Neuronal stem cell (in vitro differentiated cells): ENCODE results near the gene ENPP4.
A peak's percentile ranks its signal among the peaks of the same experiment; 100 is the strongest.

Experiments used
- DNase-seq: peaks from one replicate; pipeline ENCODE4 v3.0.0-alpha.2; 2013; ENCODE audit warnings: low spot score
- H2AFZ ChIP-seq: one replicate; pipeline ENCODE4 v1.6.1; 2013; ENCODE audit warnings: mild to moderate bottlenecking, low read length, inconsistent platforms
- H2AK5ac ChIP-seq: 2 replicates; pipeline ENCODE4 v1.6.1; 2013; ENCODE audit warnings: low read depth, mild to moderate bottlenecking, inconsistent platforms, low read length, moderate library complexity, mixed read lengths
- H2BK120ac ChIP-seq: 2 replicates; pipeline ENCODE4 v1.6.1; 2013; ENCODE audit warnings: low read depth, mild to moderate bottlenecking, inconsistent platforms, low read length, moderate library complexity, mixed read lengths
- H2BK12ac ChIP-seq: one replicate; pipeline ENCODE4 v1.6.1; 2013; ENCODE audit warnings: low read length, inconsistent platforms
- H2BK15ac ChIP-seq: 2 replicates; pipeline ENCODE4 v1.6.1; 2013; ENCODE audit warnings: mild to moderate bottlenecking, low read length, inconsistent platforms, mixed read lengths
- H2BK5ac ChIP-seq: one replicate; pipeline ENCODE4 v1.6.1; 2013; ENCODE audit warnings: inconsistent platforms, mild to moderate bottlenecking, low read length, moderate library complexity
- H3K14ac ChIP-seq: one replicate; pipeline ENCODE4 v1.6.1; 2013; ENCODE audit warnings: low read length, inconsistent platforms
- H3K18ac ChIP-seq: 2 replicates; pipeline ENCODE4 v1.6.1; 2013; ENCODE audit warnings: low read length, inconsistent platforms
- H3K23ac ChIP-seq: 2 replicates; pipeline ENCODE4 v1.6.1; 2013; ENCODE audit warnings: low read depth, mild to moderate bottlenecking, mixed read lengths, low read length, inconsistent platforms; ENCODE audit not compliant: poor library complexity
- H3K27ac ChIP-seq: replicated peaks from 3 replicates; pipeline ENCODE4 v1.5.1; 2013; ENCODE audit warnings: low read length, inconsistent platforms
- H3K27me3 ChIP-seq, 3 experiments: 2 replicates each; pipeline ENCODE4 v1.6.1; 2013; ENCODE audit warnings: low read length in 3 of 3, mild to moderate bottlenecking in 2 of 3, inconsistent platforms in 1 of 3, low read depth in 1 of 3, mixed read lengths in 1 of 3, moderate library complexity in 1 of 3; ENCODE audit not compliant: control insufficient read depth in 3 of 3, insufficient read depth in 3 of 3
- H3K36me3 ChIP-seq, 2 donors: replicated peaks in 1 of 2; 2 replicates each; pipeline ENCODE4 v1.6.1; 2013; ENCODE audit warnings: low read length in 2 of 2; ENCODE audit not compliant: control insufficient read depth in 2 of 2, insufficient read depth in 2 of 2
- H3K4ac ChIP-seq: 2 replicates; pipeline ENCODE4 v1.6.1; 2013; ENCODE audit warnings: inconsistent platforms, mild to moderate bottlenecking, low read length, moderate library complexity
- H3K4me1 ChIP-seq, 2 donors: 1 replicate in 1 of 2; 2 replicates in 1 of 2; pipeline ENCODE4 v1.6.1; 2013; ENCODE audit warnings: low read length in 2 of 2, low read depth in 1 of 2; ENCODE audit not compliant: control insufficient read depth in 2 of 2, insufficient read depth in 1 of 2
- H3K4me2 ChIP-seq: one replicate; pipeline ENCODE4 v1.6.1; 2013; ENCODE audit warnings: mild to moderate bottlenecking, low read length, inconsistent platforms; ENCODE audit not compliant: insufficient read depth, poor library complexity, severe bottlenecking
- H3K4me3 ChIP-seq, 2 donors: 2 replicates each; pipeline ENCODE4 v1.5.1; 2013; ENCODE audit warnings: low read length in 2 of 2, mild to moderate bottlenecking in 2 of 2, inconsistent platforms in 1 of 2, moderate library complexity in 1 of 2
- H3K79me1 ChIP-seq: one replicate; pipeline ENCODE4 v1.6.1; 2013; ENCODE audit warnings: low read depth, mild to moderate bottlenecking, inconsistent platforms, low read length, moderate library complexity
- H3K9ac ChIP-seq: one replicate; pipeline ENCODE4 v1.6.1; 2013; ENCODE audit warnings: mild to moderate bottlenecking, low read depth, low read length, inconsistent platforms; ENCODE audit not compliant: poor library complexity
- H3K9me3 ChIP-seq, 2 donors: replicated peaks in 1 of 2; 2 replicates each; pipeline versions ENCODE3 to v1.6.1; 2013; ENCODE audit warnings: low read length in 2 of 2, mild to moderate bottlenecking in 2 of 2, inconsistent platforms in 1 of 2, low read depth in 1 of 2, mixed read lengths in 1 of 2, moderate library complexity in 1 of 2; ENCODE audit not compliant: control insufficient read depth in 2 of 2, insufficient read depth in 1 of 2
- H4K8ac ChIP-seq: one replicate; pipeline ENCODE4 v1.6.1; 2013; ENCODE audit warnings: low read depth, mild to moderate bottlenecking, inconsistent platforms, low read length, moderate library complexity
- H4K91ac ChIP-seq: one replicate; pipeline ENCODE4 v1.6.1; 2013; ENCODE audit warnings: low read length, low read depth, mild to moderate bottlenecking, inconsistent platforms; ENCODE audit not compliant: poor library complexity
- WGBS, 2 donors: extraction: QIAGEN DNeasy Blood & Tissue Kit; methylation state at CpG; one replicate each; pipeline ENCODE4 v1.1.7; 2013; ENCODE audit warnings: missing lambda C conversion rate in 2 of 2, mixed read lengths in 1 of 2; ENCODE audit not compliant: insufficient read length in 2 of 2, insufficient replicate concordance in 1 of 2; ENCODE audit errors: extremely low coverage in 2 of 2; 5-methylcytosine and 5-hydroxymethylcytosine counted together

The ENPP4 gene

GRCh38 chr6:46090115-46091079, 39.4 kb upstream of the ENPP4 start:
- Histone ChIP-seq H3K4me3 (no peak overlapping the region), H3K27ac (no peak overlapping the region), H2AK5ac (no peak overlapping the region), H2AFZ (no peak overlapping the region), H2BK15ac (no peak overlapping the region), H3K14ac (no peak overlapping the region), H3K4ac (no peak overlapping the region), H4K8ac (no peak overlapping the region), H4K91ac (no peak overlapping the region), H3K79me1 (no peaks in the 10 kb centered on the region), H3K4me2 (no peak overlapping the region), H3K36me3 (no peaks in the 10 kb centered on the region), H3K4me1 (no peaks in the 10 kb centered on the region), H3K18ac (no peak overlapping the region), H2BK5ac (no peak overlapping the region), H3K23ac (no peak overlapping the region), H3K9ac (no peak overlapping the region), H2BK12ac (no peak overlapping the region), H3K9me3 (peaks cover 0 to 3% of the 10 kb centered on the region in 2 donors), H2BK120ac (no peak overlapping the region), H3K27me3 (no peaks in the 10 kb centered on the region)
- DNase-seq = peak; percentile 43
- WGBS, 2 donors = no CpG with 5 or more reads among the region's 10 CpGs

GRCh38 chr6:46091080-46091478, 38.7 kb upstream of the ENPP4 start:
- Histone ChIP-seq H2AK5ac (no peak overlapping the region), H3K4ac (no peak overlapping the region), H3K79me1 (no peaks in the 10 kb centered on the region), H3K36me3 (no peaks in the 10 kb centered on the region), H4K91ac (no peak overlapping the region), H2AFZ (no peak overlapping the region), H3K18ac (no peak overlapping the region), H3K23ac (no peak overlapping the region), H3K9ac (no peak overlapping the region), H2BK15ac (no peak overlapping the region), H3K9me3 (peaks cover 0 to 3% of the 10 kb centered on the region in 2 donors), H2BK120ac (no peak overlapping the region), H2BK5ac (no peak overlapping the region), H3K27ac (no peak overlapping the region), H3K27me3 (no peaks in the 10 kb centered on the region), H4K8ac (no peak overlapping the region), H2BK12ac (no peak overlapping the region), H3K4me1 (no peaks in the 10 kb centered on the region), H3K4me3 (no peak overlapping the region), H3K14ac (no peak overlapping the region), H3K4me2 (no peak overlapping the region)
- WGBS, 2 donors = no CpG with 5 or more reads among the region's 1 CpG
- DNase-seq = no peak

GRCh38 chr6:46095251-46095650, 34.5 kb upstream of the ENPP4 start:
- WGBS, 2 donors = no CpG with 5 or more reads among the region's 2 CpGs
- Histone ChIP-seq H2AFZ (no peak overlapping the region), H3K27ac (no peak overlapping the region), H4K8ac (no peak overlapping the region), H3K9me3 (peaks cover 0 to 5% of the 10 kb centered on the region in 2 donors), H2BK12ac (no peak overlapping the region), H3K23ac (no peak overlapping the region), H3K4ac (no peak overlapping the region), H2BK5ac (no peak overlapping the region), H3K14ac (no peak overlapping the region), H3K9ac (no peak overlapping the region), H2BK15ac (no peak overlapping the region), H3K18ac (no peak overlapping the region), H3K27me3 (no peaks in the 10 kb centered on the region), H3K4me3 (no peak overlapping the region), H2AK5ac (no peak overlapping the region), H4K91ac (no peak overlapping the region), H2BK120ac (no peak overlapping the region), H3K4me2 (no peak overlapping the region), H3K4me1 (no peaks in the 10 kb centered on the region), H3K79me1 (no peaks in the 10 kb centered on the region), H3K36me3 (no peaks in the 10 kb centered on the region)
- no peak for DNase-seq

- Histone ChIP-seq H2BK5ac (no peak overlapping the region), H3K27me3 (no peaks in the 10 kb centered on the region), H3K18ac (no peak overlapping the region), H2BK15ac (no peak overlapping the region), H4K91ac (no peak overlapping the region), H3K9ac (no peak overlapping the region), H3K23ac (no peak overlapping the region), H3K36me3 (no peaks in the 10 kb centered on the region), H2AFZ (no peak overlapping the region), H4K8ac (no peak overlapping the region), H3K4me1 (no peaks in the 10 kb centered on the region), H2AK5ac (no peak overlapping the region), H3K4ac (no peak overlapping the region), H3K9me3 (peaks cover 0 to 5% of the 10 kb centered on the region in 2 donors), H2BK12ac (no peak overlapping the region), H3K4me3 (no peak overlapping the region), H3K4me2 (no peak overlapping the region), H3K14ac (no peak overlapping the region), H3K79me1 (no peaks in the 10 kb centered on the region), H3K27ac (no peak overlapping the region), H2BK120ac (no peak overlapping the region)
- DNase-seq = no peak
Measured at GRCh38 chr6:46097366-46097765, 32.4 kb upstream of the ENPP4 start.
